SK-N-SH (cell line): ENCODE measurements around the gene ITGA1. TPM values are rescaled to one million over a fixed set of nuclear protein-coding genes. Genes with fewer than 3 reads are reported as not detected.

ENCODE experiments used
- CTCF ChIA-PET: fragments of 300-600, 350-600 bp; formaldehyde crosslinking; extraction: SDS; loops from one replicate; lab custom pipeline; 2021; lab: Yijun Ruan, JAX
- POLR2A ChIA-PET: fragments of 350-600 bp; sonication (Branson Sonifier 250); formaldehyde crosslinking; extraction: SDS; loops from one replicate; lab custom pipeline; 2020; ENCODE audit warnings: antibody characterized with exemption, inconsistent platforms; lab: Yijun Ruan, JAX
- DNase-seq: peaks from one replicate; pipeline ENCODE4 v3.0.0; 2012
- H2AFZ ChIP-seq: fragments of 200-600 bp; sonication (generic); 2 replicates; pipeline ENCODE4 v1.8.1; 2016; ENCODE audit warnings: antibody characterized with exemption, mild to moderate bottlenecking, low read depth
- H3F3A ChIP-seq: fragments of 200-600 bp; sonication (generic); replicated peaks from 2 replicates; pipeline ENCODE3; 2016; ENCODE audit warnings: antibody characterized with exemption, mild to moderate bottlenecking; ENCODE audit not compliant: insufficient read depth
- H3K27ac ChIP-seq, 2 experiments: fragments of 200-500 bp in 1 of 2; fragments of 200-600 bp in 1 of 2; sonication (Bioruptor generic) in 1 of 2; sonication (generic), shearing (Covaris generic) in 1 of 2; 2 replicates each; pipeline versions ENCODE4 v1.5.1 to v1.6.1; 2014 to 2016; ENCODE audit warnings: low read depth in 2 of 2, inconsistent platforms in 1 of 2, low read length in 1 of 2, mild to moderate bottlenecking in 1 of 2, mixed read lengths in 1 of 2
- H3K27me3 ChIP-seq: fragments of 200-600 bp; sonication (generic), shearing (Covaris generic); 2 replicates; pipeline ENCODE4 v1.6.1; 2016; ENCODE audit warnings: mixed run types; ENCODE audit not compliant: insufficient read depth
- H3K36me3 ChIP-seq, 2 experiments: fragments of 200-500 bp in 1 of 2; fragments of 200-600 bp in 1 of 2; sonication (Bioruptor generic) in 1 of 2; sonication (generic) in 1 of 2; replicated peaks in 1 of 2; 2 replicates each; pipeline versions ENCODE3 to v1.5.1; 2014 to 2016; ENCODE audit warnings: low read length in 1 of 2, mild to moderate bottlenecking in 1 of 2; ENCODE audit not compliant: insufficient read depth in 2 of 2, control insufficient read depth in 1 of 2
- H3K4me1 ChIP-seq, 2 experiments: fragments of 200-500 bp in 1 of 2; fragments of 200-600 bp in 1 of 2; sonication (Bioruptor generic) in 1 of 2; sonication (generic), shearing (Covaris generic) in 1 of 2; 2 replicates each; pipeline versions ENCODE4 v1.5.1 to v1.6.1; 2014 to 2016; ENCODE audit warnings: low read depth in 1 of 2, low read length in 1 of 2, mixed run types in 1 of 2; ENCODE audit not compliant: insufficient read depth in 2 of 2, control insufficient read depth in 1 of 2
- H3K4me2 ChIP-seq: fragments of 200-600 bp; sonication (generic), shearing (Covaris generic); 2 replicates; pipeline ENCODE4 v1.6.1; 2017; ENCODE audit warnings: mixed run types
- H3K4me3 ChIP-seq, 2 experiments: fragments of 200-500 bp in 1 of 2; fragments of 200-600 bp in 1 of 2; sonication (Bioruptor generic) in 1 of 2; sonication (generic), shearing (Covaris generic) in 1 of 2; 2 replicates each; pipeline versions ENCODE4 v1.5.1 to v1.8.1; 2014 to 2016; ENCODE audit warnings: low read depth in 2 of 2, inconsistent platforms in 1 of 2, low read length in 1 of 2, mild to moderate bottlenecking in 1 of 2, mixed read lengths in 1 of 2, moderate library complexity in 1 of 2
- H3K79me2 ChIP-seq: fragments of 200-600 bp; sonication (generic); 2 replicates; pipeline ENCODE4 v1.8.1; 2017; ENCODE audit warnings: mild to moderate bottlenecking; ENCODE audit not compliant: insufficient read depth
- H3K9ac ChIP-seq: fragments of 200-600 bp; sonication (generic); 2 replicates; pipeline ENCODE4 v1.6.1; 2017; ENCODE audit warnings: mixed run types
- H3K9me2 ChIP-seq: fragments of 200-600 bp; sonication (generic); 2 replicates; pipeline ENCODE4 v1.6.1; 2017; ENCODE audit warnings: mixed run types
- H3K9me3 ChIP-seq: fragments of 200-600 bp; sonication (generic); 2 replicates; pipeline ENCODE4 v1.6.1; 2017; ENCODE audit warnings: mixed run types, mild to moderate bottlenecking, moderate library complexity
- H4K20me1 ChIP-seq: fragments of 200-600 bp; sonication (generic); 2 replicates; pipeline ENCODE4 v1.6.1; 2017; ENCODE audit warnings: mild to moderate bottlenecking, mixed run types; ENCODE audit not compliant: insufficient read depth
- GATA2 ChIP-seq: sonication (generic); formaldehyde crosslinking; IDR thresholded peaks from 2 replicates; pipeline ENCODE4 v1.5.0; 2020; ENCODE audit warnings: mild to moderate bottlenecking, missing genetic modification reagents
- IRF3 ChIP-seq: fragments of 150-350 bp; IDR thresholded peaks from 2 replicates; pipeline ENCODE4 v1.6.1; 2016; ENCODE audit warnings: mild to moderate bottlenecking, low read depth, low read length
- JUND ChIP-seq: IDR thresholded peaks from 2 replicates; pipeline ENCODE4 v1.4.0; 2012
- MAX ChIP-seq: IDR thresholded peaks from 2 replicates; pipeline ENCODE4 v1.4.0; 2012; ENCODE audit warnings: low read depth
- MEF2A ChIP-seq: IDR thresholded peaks from 2 replicates; pipeline ENCODE4 v1.4.0; 2012; ENCODE audit warnings: low read depth, borderline replicate concordance
- NFIC ChIP-seq: IDR thresholded peaks from 2 replicates; pipeline ENCODE4 v1.4.0; 2012; ENCODE audit warnings: borderline replicate concordance
- POLR2AphosphoS5 ChIP-seq: IDR thresholded peaks from 2 replicates; pipeline ENCODE4 v1.6.1; 2012; ENCODE audit warnings: low read depth, low read length
- RAD21 ChIP-seq: IDR thresholded peaks from 2 replicates; pipeline ENCODE4 v1.6.1; 2012; ENCODE audit warnings: mild to moderate bottlenecking, low read length
- RCOR1 ChIP-seq: fragments of 150-350 bp; IDR thresholded peaks from 2 replicates; pipeline ENCODE4 v1.6.1; 2017; ENCODE audit warnings: antibody characterized with exemption, low read length
- USF2 ChIP-seq: fragments of 150-350 bp; IDR thresholded peaks from 2 replicates; pipeline ENCODE4 v1.6.1; 2017; ENCODE audit warnings: antibody characterized with exemption, low read length, low read depth, borderline replicate concordance
- YY1 ChIP-seq: IDR thresholded peaks from 2 replicates; pipeline ENCODE4 v1.4.0; 2012; ENCODE audit warnings: low read depth, mild to moderate bottlenecking
- WGBS: methylation state at CpG from one replicate; pipeline ENCODE4 v1.1.6; 2017; ENCODE audit warnings: low lambda C conversion rate; 5-methylcytosine and 5-hydroxymethylcytosine counted together
- polyA plus RNA-seq, 3 experiments: library from polyadenylated mRNA; depleted of rRNA; stranded (reverse); fragments of >200 nt; gene quantifications; 2 replicates each; pipeline ENCODE4 v1.2.3, GENCODE V29; 2012
- TF ChIP-seq, protein P1 (sequence below): fragments of 200-600 bp; sonication (generic); IDR thresholded peaks from 2 replicates; pipeline ENCODE4 v1.6.1; 2017; ENCODE audit warnings: antibody characterized with exemption, mild to moderate bottlenecking, moderate library complexity
- TF ChIP-seq, protein P2 (sequence below): IDR thresholded peaks from 2 replicates; pipeline ENCODE4 v1.6.1; 2012; ENCODE audit warnings: mild to moderate bottlenecking, low read depth, low read length, moderate library complexity
- TF ChIP-seq, protein P3 (sequence below): IDR thresholded peaks from 2 replicates; pipeline ENCODE4 v1.4.0; 2012; ENCODE audit warnings: low read depth, borderline replicate concordance

ITGA1 gene
- polyA plus RNA-seq, 1 of the 3 experiments (the other 2 are of a cell fraction), result 7.7 TPM

DNA sequence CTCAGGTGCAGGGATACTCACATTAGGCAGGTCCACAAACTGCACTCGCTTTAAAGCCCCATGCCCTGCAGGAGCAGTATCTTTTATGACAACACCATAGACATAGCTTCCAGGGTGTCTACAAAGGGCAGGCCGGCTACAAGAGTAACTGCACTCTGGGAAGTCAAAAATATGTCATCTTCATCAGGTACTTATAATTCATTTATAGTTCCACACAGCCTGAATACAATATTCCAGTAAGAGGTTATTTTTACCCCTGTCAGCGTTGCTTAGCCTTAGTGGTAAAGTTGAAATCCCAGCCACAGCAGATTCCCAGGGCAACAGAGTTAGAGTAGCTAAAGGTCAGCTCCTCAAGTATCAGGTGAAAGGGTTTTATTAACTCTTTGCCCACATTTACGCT, 119.1 kb downstream of the ITGA1 start:
- ChIA-PET CTCF (interaction anchor here (0.7 to 2.1 kb wide), 5 partner anchors 9 to 212 kb away, joined by 3 to 8 read pairs (median 3); no protein-coding TSS in a partner anchor), POLR2A (no interaction called here)
- no peak overlapping the region for H2AFZ ChIP-seq
- no peak overlapping the region for H3K4me3 ChIP-seq
- no peak overlapping the region for H3K4me2 ChIP-seq
- no peaks in the 10 kb centered on the region for H3K9me2 ChIP-seq
- H3K27ac ChIP-seq, result no peak overlapping the region
- DNase-seq, result no peak
- no peaks in the 10 kb centered on the region for H3K9me3 ChIP-seq
- TF ChIP-seq MAX (no peak), POLR2AphosphoS5 (no peak), JUND (no peak), NFIC (no peak), GATA2 (no peak), USF2 (no peak), RCOR1 (no peak), IRF3 (no peak), YY1 (no peak), MEF2A (no peak), RAD21 (no peak)
- TF ChIP-seq, protein P1, sequence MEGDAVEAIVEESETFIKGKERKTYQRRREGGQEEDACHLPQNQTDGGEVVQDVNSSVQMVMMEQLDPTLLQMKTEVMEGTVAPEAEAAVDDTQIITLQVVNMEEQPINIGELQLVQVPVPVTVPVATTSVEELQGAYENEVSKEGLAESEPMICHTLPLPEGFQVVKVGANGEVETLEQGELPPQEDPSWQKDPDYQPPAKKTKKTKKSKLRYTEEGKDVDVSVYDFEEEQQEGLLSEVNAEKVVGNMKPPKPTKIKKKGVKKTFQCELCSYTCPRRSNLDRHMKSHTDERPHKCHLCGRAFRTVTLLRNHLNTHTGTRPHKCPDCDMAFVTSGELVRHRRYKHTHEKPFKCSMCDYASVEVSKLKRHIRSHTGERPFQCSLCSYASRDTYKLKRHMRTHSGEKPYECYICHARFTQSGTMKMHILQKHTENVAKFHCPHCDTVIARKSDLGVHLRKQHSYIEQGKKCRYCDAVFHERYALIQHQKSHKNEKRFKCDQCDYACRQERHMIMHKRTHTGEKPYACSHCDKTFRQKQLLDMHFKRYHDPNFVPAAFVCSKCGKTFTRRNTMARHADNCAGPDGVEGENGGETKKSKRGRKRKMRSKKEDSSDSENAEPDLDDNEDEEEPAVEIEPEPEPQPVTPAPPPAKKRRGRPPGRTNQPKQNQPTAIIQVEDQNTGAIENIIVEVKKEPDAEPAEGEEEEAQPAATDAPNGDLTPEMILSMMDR, result no peak
- TF ChIP-seq, protein P2, sequence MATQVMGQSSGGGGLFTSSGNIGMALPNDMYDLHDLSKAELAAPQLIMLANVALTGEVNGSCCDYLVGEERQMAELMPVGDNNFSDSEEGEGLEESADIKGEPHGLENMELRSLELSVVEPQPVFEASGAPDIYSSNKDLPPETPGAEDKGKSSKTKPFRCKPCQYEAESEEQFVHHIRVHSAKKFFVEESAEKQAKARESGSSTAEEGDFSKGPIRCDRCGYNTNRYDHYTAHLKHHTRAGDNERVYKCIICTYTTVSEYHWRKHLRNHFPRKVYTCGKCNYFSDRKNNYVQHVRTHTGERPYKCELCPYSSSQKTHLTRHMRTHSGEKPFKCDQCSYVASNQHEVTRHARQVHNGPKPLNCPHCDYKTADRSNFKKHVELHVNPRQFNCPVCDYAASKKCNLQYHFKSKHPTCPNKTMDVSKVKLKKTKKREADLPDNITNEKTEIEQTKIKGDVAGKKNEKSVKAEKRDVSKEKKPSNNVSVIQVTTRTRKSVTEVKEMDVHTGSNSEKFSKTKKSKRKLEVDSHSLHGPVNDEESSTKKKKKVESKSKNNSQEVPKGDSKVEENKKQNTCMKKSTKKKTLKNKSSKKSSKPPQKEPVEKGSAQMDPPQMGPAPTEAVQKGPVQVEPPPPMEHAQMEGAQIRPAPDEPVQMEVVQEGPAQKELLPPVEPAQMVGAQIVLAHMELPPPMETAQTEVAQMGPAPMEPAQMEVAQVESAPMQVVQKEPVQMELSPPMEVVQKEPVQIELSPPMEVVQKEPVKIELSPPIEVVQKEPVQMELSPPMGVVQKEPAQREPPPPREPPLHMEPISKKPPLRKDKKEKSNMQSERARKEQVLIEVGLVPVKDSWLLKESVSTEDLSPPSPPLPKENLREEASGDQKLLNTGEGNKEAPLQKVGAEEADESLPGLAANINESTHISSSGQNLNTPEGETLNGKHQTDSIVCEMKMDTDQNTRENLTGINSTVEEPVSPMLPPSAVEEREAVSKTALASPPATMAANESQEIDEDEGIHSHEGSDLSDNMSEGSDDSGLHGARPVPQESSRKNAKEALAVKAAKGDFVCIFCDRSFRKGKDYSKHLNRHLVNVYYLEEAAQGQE, result no peak
- TF ChIP-seq, protein P3, sequence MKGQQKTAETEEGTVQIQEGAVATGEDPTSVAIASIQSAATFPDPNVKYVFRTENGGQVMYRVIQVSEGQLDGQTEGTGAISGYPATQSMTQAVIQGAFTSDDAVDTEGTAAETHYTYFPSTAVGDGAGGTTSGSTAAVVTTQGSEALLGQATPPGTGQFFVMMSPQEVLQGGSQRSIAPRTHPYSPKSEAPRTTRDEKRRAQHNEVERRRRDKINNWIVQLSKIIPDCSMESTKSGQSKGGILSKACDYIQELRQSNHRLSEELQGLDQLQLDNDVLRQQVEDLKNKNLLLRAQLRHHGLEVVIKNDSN, result no peak
- H4K20me1 ChIP-seq, result no peaks in the 10 kb centered on the region
- no peak overlapping the region for H3K9ac ChIP-seq
- peaks cover 15% of the 10 kb centered on the region for H3F3A ChIP-seq
- no peaks in the 10 kb centered on the region for H3K36me3 ChIP-seq
- no peaks in the 10 kb centered on the region; the same call in 1 of the 2 replicates for H3K79me2 ChIP-seq
- H3K4me1 ChIP-seq, result peaks cover 0 to 20% of the 10 kb centered on the region in 2 experiments; a peak in 2 of 4 replicates
- H3K27me3 ChIP-seq, result no peaks in the 10 kb centered on the region
- WGBS, result 80% methylated on average over 4 of the region's 4 CpGs
